Cardiac septum (tissue), 1 donor: ENCODE data around the gene GTF2F2. TPM values are rescaled to one million over a fixed set of nuclear protein-coding genes. Genes with fewer than 3 reads are reported as not detected.
"Not testable (repeated sequence)": the region's sequence is repeated elsewhere in the genome, so short reads cannot be mapped to it uniquely, and the experiment has no call there.

Experiments used
- DNase-seq: peaks from one replicate; pipeline ENCODE4 v3.0.0-alpha.2; 2020; ENCODE audit warnings: low spot score
- intact Hi-C: fragments of 100-400 bp; cut with DNase I; formaldehyde crosslinking; loops from one replicate; pipeline ENCODE4 v1.14.0; 2022
- total RNA-seq: library from RNA; stranded (reverse); fragmentation: NEBNext Ultra II Directional; extraction: Animal tissue kit (Norgen Biotek cat#: 25700); gene quantifications from one replicate; pipeline ENCODE4 v1.2.1, GENCODE V29; 2021
- donor health status: DM: no; HTN: no; CAD: no.

GTF2F2 gene
- total RNA-seq, 1 donor from 2014 or later: 20.2 TPM

DNA sequence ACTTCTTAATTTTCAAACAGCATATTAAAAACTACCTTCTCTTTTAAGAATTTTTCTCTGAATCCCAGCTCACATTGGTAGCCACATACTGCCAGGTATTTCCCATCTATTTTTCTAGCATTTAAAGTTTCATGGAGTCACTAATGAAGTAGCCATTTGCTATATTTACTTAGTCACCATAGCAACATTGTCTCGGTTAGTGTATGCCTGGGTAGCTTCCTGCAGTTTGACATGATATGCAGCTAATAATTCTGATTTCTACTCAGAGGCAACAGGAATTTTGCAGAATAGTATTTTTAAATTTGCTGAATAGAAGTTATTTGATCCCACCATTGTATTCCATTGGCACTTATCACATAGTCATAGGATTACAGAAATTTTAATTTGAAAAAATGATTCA is 111.4 kb downstream of the GTF2F2 start:
- intact Hi-C loops: no loop called here
- DNase-seq: no peak

DNA sequence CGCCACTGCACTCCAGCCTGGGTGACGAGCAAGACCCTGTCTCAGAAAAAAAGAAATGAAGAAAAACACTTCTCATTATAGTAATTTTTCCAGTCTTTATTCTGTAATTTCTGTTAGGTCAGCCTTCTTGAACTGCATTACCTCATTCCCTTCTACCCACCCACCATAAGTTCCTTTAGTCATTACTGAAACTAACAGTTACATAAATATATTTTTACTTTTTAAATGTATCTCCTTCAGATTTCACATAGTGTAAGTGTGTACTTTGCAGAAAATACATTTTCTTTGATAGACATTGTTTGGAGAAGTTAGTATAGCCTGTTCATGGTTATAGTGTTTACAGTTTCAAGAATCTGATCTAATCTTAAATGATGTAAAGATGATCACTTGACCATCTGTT is 112.3 kb downstream of the GTF2F2 start:
- intact Hi-C loops: no loop called here
- no peak for DNase-seq

- DNase-seq: no peak
- intact Hi-C loops: no loop called here
Observed at GRCh38 chr13:45238945-45239795, 118.9 kb downstream of the GTF2F2 start.

DNA sequence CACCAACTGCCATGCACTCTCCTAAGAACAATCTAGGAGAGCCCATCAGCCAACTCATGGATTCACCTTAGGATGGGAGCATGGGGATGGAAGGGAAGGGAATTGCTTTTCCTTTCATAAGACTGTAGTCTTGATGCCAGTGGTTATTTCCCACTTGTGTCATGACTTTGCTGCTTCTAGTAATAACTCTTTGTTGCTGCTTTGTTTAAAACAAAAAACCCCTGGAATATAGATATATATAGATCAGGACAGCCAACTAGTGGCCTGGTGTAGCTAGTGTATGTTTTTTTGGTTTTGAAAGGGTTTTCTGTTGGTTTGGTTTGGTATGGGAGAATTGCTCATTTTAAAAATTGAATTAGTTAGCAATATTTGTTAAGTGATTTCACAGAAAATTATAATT is 119.8 kb downstream of the GTF2F2 start:
- no peak for DNase-seq
- intact Hi-C loops: no loop called here

DNA sequence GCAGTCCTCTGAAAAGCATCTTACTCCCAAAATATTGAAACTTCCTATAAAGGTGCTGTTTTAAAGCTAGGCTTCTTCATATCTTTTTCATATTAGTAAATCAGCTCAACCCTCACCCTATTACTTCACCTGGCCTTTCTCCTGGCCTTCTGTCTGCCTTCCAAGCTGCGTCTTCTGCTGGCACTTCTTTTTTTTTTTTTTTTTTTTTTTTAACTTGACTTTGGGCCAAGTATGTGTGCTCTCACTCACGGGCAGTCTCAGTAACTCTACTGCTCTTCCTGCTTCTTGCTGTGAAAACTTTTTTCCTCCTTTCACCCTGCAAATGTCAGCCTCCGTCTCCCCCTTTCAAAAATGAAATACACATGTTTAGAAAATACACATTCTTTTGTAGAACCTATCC is 121.8 kb downstream of the GTF2F2 start:
- no peak for DNase-seq

DNA sequence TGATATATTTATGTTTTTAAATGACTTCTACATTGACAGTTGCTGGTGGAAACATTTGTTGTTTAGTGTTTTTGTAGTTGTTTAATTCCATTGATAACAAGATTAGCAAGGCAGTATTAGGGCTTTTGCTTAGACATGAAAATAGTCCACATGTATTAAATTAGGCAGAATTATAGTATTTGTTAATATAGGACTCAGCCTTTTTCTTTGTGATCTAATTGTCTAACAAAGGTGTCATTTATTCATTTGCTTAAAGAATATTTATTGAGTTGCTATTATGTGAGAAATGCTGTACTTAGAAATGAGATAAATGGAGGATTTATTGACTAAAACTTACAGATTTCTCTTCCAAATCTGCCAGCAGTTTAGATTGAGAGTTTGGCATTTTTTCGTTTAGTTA is 122.2 kb downstream of the GTF2F2 start:
- intact Hi-C loops: no loop called here
- no peak for DNase-seq

More for the DNA sequence above, 121.8 kb downstream of the GTF2F2 start:
- intact Hi-C loops: no loop called here

GRCh38 chr13:45243077-45243476 is 122.8 kb downstream of the GTF2F2 start:
- DNase-seq: no peak
- intact Hi-C loops: no loop called here

DNA sequence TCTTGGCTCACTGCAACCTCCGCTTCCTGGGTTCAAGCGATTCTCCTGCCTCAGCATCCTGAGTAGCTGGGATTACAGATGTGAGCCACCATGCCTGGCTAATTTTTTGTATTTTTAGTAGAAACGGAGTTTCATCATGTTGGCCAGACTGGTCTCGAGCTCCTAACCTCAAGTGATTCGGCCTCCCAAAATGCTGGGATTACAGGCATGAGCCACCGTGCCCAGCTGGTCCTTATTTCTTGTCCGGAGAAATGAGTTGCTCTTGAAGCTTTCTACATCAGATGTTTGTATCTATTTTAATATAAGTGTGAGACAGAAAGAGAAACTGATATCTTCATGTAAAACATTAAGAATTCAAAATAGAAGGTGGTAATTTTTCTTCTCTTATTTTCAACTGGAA is 124.4 kb downstream of the GTF2F2 start:
- DNase-seq, intact Hi-C loops: not testable (repeated sequence)

GRCh38 chr13:45249662-45250061 is 129.4 kb downstream of the GTF2F2 start:
- no peak for DNase-seq
- intact Hi-C loops: no loop called here

DNA sequence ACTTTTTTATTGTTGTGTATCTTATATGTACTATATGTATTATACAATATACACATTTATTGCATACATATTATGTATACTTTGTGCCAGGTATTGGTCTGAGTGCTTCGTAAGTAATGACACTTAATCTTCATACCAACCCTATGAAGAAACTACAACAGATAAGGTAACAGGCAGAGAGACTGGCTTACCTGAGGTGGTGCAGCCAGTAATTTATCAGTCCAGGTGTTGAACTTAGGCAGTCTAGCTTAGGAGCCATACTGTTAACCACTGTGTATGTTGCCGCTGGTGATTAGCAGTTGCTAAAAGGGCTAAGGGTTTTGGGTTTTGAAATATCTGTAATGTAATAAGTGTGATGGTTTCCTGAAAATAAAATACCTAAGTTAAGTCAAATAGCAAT is 134.1 kb downstream of the GTF2F2 start:
- no peak for DNase-seq
- intact Hi-C loops: no loop called here

DNA sequence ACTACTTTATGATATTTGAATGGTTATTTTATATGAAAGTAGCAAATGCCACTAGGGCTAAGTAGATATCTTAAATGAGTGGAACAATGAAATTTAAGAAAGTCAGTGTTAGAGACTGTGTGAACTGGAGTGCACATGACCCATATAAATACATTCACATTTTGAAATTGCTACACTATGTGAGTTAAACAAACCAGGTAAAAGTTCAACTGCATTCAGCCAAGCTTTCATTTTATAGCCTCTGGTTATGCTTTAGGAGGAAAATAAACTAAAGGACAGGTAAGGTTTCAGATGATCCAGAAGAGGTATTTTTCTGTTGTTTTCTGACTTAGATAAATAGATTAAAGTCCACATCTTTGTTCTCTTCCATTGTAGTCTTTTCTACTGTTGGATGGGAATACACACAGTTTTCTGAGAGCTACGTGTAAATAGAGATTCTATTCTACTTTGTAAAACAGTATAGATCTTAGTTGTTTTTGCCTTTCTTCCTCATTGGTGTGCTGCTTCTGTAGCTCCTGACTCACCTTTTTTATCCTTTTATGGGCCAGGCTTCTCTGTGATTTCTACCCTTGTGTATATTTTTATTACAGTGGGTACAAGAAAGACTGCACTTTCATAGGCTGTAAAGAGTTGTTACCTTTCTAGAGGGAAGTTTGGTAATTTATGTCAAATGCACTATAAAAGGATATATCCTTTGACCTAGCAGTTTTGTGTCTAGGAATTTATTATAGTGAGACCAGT is 135.1 kb downstream of the GTF2F2 start:
- intact Hi-C loops: no loop called here
- no peak for DNase-seq

DNA sequence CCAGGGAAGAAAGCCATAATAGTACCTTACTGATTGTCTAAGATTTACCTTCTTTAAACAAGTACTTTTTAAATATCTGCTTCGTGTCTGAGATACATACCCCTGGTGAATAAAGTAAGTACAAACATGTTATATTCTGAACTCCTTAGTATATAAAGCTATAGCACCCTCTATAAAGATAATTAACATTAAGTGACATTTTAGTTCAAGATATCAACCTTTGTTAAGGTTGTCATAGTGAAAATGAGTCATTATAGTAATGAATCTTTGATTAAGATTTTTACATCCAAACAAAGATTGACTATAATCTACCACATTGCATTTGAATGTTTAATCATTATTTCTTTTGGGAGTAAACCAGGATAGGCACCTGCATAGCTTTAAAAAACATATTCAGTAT is 135.9 kb downstream of the GTF2F2 start:
- intact Hi-C loops: no loop called here
- no peak for DNase-seq

- intact Hi-C loops: no loop called here
- no peak for DNase-seq
Observed at GRCh38 chr13:45257638-45258333, 137.5 kb downstream of the GTF2F2 start.

GRCh38 chr13:45258334-45258675 is 138.0 kb downstream of the GTF2F2 start:
- intact Hi-C loops: no loop called here
- no peak for DNase-seq

- no peak for DNase-seq
- intact Hi-C loops: no loop called here
Observed at GRCh38 chr13:45267215-45267614, 146.9 kb downstream of the GTF2F2 start.

- no peak for DNase-seq
- intact Hi-C loops: no loop called here
Observed at GRCh38 chr13:45269204-45269603, 148.9 kb downstream of the GTF2F2 start.

- intact Hi-C loops: no loop called here
- no peak for DNase-seq
Observed at GRCh38 chr13:45276913-45277312, 156.6 kb downstream of the GTF2F2 start.

DNA sequence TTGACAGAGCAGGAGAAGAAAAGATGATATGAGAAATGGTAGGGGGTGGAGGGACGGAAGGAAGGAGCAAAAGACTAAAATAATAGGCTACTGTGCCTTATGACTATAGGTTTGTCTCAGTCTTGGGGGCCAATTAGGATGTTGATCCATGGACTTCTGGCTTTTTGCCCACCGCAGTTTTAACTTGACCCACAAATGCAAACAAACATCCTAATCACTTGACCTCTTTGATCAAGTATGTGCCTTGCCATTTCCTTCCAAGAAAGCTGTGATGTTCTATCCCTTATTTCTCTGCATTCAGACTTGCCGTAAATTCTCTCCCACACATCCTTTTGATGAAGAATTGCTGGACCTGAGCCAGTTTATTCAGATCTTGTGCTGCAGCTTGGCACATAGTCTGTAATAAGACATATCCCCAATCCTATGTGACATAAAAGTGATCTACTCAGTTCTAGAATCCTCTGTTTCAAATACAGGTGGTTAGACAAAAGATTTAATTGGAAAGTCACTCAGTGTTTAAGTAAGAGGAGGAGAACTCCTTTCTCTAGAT is 157.9 kb downstream of the GTF2F2 start:
- no peak for DNase-seq
- intact Hi-C loops: no loop called here

- no peak for DNase-seq
- intact Hi-C loops: loop anchor here (2.0 kb wide), 1 partner anchor 233 kb away; no protein-coding TSS in a partner anchor
Observed at GRCh38 chr13:45280011-45280410, 159.7 kb downstream of the GTF2F2 start.
